ENCODE data around the gene ZFR.

ZFR gene

DNA sequence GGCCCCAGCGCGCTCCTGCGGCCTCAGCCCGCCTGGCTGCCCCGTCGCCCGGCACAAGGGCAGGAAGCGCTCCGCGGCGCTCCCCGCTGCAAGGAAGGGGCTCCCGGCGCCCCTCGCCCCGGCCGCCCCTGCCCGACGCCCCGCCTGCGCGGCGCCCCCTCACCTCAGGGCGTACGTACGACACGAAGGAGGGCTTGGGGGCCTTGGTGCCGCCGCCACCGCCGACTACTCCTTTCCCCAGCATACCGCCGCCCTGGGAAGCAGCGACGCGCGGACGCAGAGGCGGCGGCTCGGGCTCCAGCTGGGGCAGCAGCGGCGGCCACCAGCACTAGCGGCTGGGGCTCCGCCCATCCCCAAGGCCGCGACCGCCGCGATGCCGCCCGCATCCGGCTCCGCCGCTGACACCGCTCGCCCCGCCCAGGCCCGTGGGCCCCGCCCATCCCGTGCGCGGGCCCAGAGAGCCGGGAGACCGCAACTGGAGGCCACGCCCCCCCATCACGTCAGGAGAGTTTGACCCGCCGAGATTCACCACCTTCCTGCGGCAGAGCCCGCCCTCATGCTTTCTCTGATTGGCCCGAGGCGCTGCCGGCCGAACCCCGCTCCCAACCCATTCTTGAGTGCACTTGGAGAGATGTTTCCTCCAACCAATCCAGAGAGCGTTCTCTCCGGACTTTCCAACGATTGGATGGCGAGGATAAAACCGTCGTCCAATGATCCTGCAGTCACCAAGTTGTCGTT lies 131.8 kb downstream of the ZFR start, which contains the start of gene MTMR12:
TSS of gene MTMR12 (minus strand) at position 345 of the 738 bp plus-strand sequence. CDS start at position 244, 101 bp downstream.
- DNase-seq = peak; percentile 99 to 100 (median 100)
- intact Hi-C loops (cut with DNase I) = loop anchor here (5.0 to 10.0 kb wide), 5 partner anchors 35 to 275 kb away; partner anchors contain the start of genes GOLPH3 and SUB1

DNA sequence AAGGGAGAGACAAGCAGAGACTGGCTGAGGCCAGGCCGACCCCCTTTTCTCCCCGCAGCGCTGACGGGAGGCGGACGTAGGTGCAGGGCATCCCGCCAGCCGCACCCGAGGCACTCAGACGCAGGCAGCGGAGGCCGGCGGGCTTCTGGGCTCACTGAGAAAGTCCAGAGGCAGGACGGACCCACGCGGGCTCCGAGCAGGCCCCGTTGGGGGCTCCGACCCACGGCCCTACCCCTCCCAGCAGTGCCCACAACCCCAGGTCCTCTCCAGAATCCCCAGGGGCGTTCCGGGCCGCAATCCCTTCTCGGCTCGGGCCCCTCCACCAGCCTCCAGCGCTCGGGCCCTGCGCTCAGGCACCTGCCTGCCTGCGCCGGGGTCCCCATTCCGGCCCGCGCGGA lies 132.3 kb downstream of the ZFR start:
- intact Hi-C loops (cut with DNase I) = loop anchor here (5.0 to 10.0 kb wide), 5 partner anchors 35 to 275 kb away; partner anchors contain the start of genes GOLPH3 and SUB1
- peak in 41 of 42 donors; percentile 17 to 77 (median 50) for DNase-seq

DNA sequence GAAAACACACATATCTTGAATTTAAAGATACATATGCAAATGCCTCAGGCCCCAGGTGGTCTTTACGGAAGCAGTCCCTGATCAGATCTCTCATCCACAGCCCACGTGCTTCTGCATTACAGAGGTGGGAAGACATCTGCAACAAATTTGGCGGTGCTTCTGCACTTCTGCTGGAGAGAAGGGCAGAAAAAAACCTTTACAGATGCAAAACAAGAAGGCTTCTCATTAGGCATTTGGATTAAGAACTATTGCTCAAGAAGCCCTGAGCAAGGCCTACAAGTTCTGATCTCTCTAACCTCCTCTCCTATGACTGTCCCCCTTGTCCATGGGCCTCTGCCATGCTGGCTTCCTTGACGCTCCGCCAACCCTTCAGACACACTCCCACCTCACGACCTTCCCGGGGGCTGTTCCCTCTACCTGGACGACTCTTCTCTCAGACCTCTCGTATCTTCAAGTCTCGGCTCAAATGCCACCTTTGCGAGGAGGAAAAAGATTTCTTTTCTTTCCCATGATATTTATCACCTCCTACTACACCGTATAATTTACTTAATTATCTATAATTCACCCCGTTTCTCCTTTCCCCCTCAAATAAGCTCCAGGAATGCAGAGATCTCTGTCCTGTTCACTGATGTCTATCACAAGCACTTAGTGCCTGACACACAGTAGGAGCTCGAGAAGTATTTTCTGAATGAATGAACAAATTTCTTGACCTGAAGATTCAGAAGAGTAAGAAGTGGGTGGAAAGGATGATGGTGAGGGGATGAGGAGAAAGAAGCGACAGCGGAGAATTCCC lies 132.9 kb downstream of the ZFR start:
- DNase-seq = peak in 1 of 42 donors; percentile 14
- intact Hi-C loops (cut with DNase I) = loop anchor here (5.0 to 10.0 kb wide), 5 partner anchors 34 to 276 kb away; partner anchors contain the start of genes GOLPH3 and SUB1

DNA sequence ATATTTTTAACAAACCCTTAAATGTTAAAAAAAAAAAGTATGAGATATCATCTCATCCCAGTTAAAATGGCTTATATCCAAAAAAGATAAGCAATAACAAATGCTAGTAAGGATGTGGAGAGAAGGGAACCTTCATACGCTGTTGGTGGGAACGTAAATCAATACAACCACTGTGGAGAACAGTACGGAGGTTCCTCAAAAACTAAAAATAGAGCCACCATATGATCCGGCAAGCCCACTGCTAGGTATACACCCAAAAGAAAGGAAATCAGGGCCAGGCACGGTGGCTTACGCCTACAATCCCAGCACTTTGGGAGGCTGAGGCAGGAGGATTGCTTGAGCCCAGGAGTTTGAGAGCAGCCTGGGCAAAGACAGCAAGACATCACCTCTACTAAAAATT lies 134.8 kb downstream of the ZFR start:
- no peak for DNase-seq

DNA sequence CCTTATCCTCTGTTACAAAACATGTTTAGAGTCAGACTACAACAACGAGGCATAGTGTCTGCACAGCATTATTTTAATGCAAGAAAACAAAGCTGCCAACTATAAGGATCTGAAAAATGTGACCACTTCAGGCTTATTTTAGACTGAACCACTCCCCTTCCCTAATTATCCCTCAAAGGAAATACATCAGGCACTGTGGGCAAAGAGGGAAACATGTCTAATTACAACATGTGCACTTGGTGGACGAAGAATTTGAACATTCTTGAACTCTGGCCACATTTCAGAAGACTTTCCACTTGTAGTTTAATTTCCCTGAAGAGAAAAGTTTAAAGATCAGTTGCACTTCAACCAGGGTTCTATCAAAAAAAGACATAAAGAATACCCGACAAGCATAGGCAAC lies 135.6 kb downstream of the ZFR start:
- DNase-seq = no peak
- intact Hi-C loops (cut with DNase I) = no loop called here

More for the DNA sequence above, 134.8 kb downstream of the ZFR start:
- intact Hi-C loops (cut with DNase I) = loop anchor here (5.0 to 10.0 kb wide), 5 partner anchors 32 to 278 kb away; partner anchors contain the start of genes GOLPH3 and SUB1

DNA sequence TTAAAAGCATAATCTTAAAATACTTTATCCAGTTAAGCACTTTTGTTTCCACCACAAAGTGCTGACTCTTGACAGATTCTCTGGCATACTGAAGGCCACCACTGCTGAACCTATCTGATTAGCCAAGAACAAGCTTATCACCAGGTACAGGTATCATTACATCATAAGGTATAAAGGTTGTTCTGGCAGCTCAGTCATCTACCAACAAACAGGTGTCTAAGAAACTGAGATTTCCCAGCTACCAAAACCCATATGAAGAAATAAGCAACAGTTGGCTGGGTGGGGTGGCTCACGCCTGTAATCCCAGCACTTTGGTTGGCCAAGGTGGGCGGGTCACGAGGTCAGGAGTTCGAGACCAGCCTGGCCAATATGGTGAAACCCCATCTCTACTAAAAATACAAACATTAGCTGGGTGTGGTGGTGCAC lies 136.8 kb downstream of the ZFR start:
- no peak for DNase-seq
- intact Hi-C loops (cut with DNase I) = no loop called here

DNA sequence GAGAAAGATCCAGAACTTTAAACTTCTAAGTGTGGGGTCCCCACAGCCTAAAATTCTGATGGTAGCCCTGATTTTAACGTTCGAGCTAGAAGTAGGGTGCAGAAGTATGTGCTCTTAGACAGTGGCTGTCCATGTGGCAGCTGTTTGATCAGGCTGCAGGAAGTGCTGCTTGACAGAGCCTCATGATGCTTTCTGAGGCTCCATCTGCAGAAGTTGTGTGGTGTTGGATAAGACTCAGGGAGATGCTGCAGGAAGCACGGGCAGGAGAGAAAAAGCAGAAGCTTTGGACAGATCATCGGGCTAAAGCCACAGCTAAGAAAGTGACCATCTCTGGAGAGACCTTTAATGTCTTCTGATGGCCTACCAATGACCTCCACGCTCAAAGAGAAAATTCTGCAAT lies 139.9 kb downstream of the ZFR start:
- no peak for DNase-seq
- intact Hi-C loops (cut with DNase I) = no loop called here
